SU-DHL-6 (cell line): Measurements from ENCODE around the gene EHHADH.

ENCODE experiments used
- H2AFZ ChIP-seq: fragments of 200-600 bp; sonication (generic); 2 replicates; pipeline ENCODE4 v1.6.1; 2014; ENCODE audit warnings: low read depth, mild to moderate bottlenecking, moderate library complexity, mixed read lengths, antibody characterized with exemption, low read length; ENCODE audit not compliant: severe bottlenecking
- H3F3A ChIP-seq: fragments of 200-600 bp; shearing (Covaris generic); 2 replicates; pipeline ENCODE4 v1.6.0; 2016; ENCODE audit warnings: antibody characterized with exemption, mild to moderate bottlenecking; ENCODE audit not compliant: insufficient read depth
- H3K27ac ChIP-seq: fragments of 200-600 bp; sonication (generic); 2 replicates; pipeline ENCODE4 v1.5.1; 2016; ENCODE audit warnings: low read depth, mild to moderate bottlenecking, low read length, moderate library complexity, mixed read lengths
- H3K27me3 ChIP-seq: fragments of 200-600 bp; sonication (generic), shearing (Covaris generic); 2 replicates; pipeline ENCODE4 v1.6.0; 2014; ENCODE audit warnings: mild to moderate bottlenecking, low read length
- H3K36me3 ChIP-seq: fragments of 200-600 bp; sonication (generic); 2 replicates; pipeline ENCODE4 v1.6.1; 2014; ENCODE audit warnings: mild to moderate bottlenecking, low read length, mixed read lengths
- H3K4me2 ChIP-seq: fragments of 300-600, 200-600 bp; shearing (Covaris generic), sonication (generic); 2 replicates; pipeline ENCODE4 v1.6.0; 2014; ENCODE audit warnings: low read length, low read depth, mild to moderate bottlenecking; ENCODE audit not compliant: poor library complexity, severe bottlenecking
- H3K4me3 ChIP-seq: fragments of 200-600 bp; sonication (generic); 2 replicates; pipeline ENCODE4 v1.5.1; 2014; ENCODE audit warnings: antibody characterized with exemption, low read length, mild to moderate bottlenecking, mixed read lengths; ENCODE audit not compliant: insufficient read depth, poor library complexity, severe bottlenecking
- H3K79me2 ChIP-seq: fragments of 200-600 bp; sonication (generic); 2 replicates; pipeline ENCODE4 v1.6.1; 2014; ENCODE audit warnings: mild to moderate bottlenecking, low read length, moderate library complexity; ENCODE audit not compliant: insufficient read depth
- H3K9ac ChIP-seq: fragments of 200-600 bp; sonication (generic); 2 replicates; pipeline ENCODE4 v1.7.0; 2014; ENCODE audit warnings: mild to moderate bottlenecking, low read length
- H3K9me2 ChIP-seq: fragments of 200-600 bp; sonication (generic); replicated peaks from 2 replicates; pipeline ENCODE4 v1.6.1; 2014; ENCODE audit warnings: low read length; ENCODE audit not compliant: insufficient read depth
- H3K9me3 ChIP-seq: fragments of 200-600 bp; sonication (generic); 2 replicates; pipeline ENCODE4 v1.6.1; 2014; ENCODE audit warnings: low read length, mixed read lengths; ENCODE audit not compliant: insufficient read depth
- H4K20me1 ChIP-seq: fragments of 200-600 bp; sonication (generic); 2 replicates; pipeline ENCODE4 v1.6.1; 2014; ENCODE audit warnings: low read depth, mild to moderate bottlenecking, antibody characterized with exemption, low read length, moderate library complexity, mixed read lengths
- EZH2phosphoT487 ChIP-seq: fragments of 200-600 bp; sonication (generic), shearing (Covaris generic); conservative IDR thresholded peaks from 2 replicates; pipeline ENCODE4 v1.6.1; 2018; ENCODE audit warnings: mild to moderate bottlenecking, antibody characterized with exemption, low read length, moderate library complexity, mixed read lengths
- TF ChIP-seq, protein P1 (sequence below): fragments of 200-600 bp; sonication (generic); IDR thresholded peaks from one replicate; pipeline ENCODE4 v1.5.1; 2017; ENCODE audit warnings: antibody characterized with exemption, mild to moderate bottlenecking, low read length, moderate library complexity; ENCODE audit not compliant: insufficient read depth, poor library complexity, severe bottlenecking

EHHADH gene

DNA sequence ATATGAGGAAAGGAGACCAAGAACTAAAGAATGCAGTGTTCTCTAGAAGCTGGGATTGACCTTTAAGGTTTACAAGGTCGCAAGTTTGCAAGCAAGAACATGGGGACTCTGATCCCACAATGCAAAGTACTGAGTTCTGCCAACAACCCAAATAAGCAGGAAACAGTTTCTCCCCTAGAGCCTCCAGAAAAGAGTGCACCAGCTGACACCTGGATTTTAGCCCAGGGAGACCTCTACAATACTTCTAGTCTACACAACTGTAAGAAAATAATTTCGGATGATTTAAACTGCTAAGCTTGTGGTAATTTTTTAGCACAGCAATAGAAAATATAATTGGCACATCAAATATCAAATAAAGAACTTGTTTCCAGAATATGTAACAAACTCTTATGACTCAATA is 46.4 kb downstream of the EHHADH start:
- peak overlapping the region; percentile 45 for H3K4me2 ChIP-seq
- H3K27ac ChIP-seq, result no peak overlapping the region
- H4K20me1 ChIP-seq, result no peaks in the 10 kb centered on the region
- no peak overlapping the region for H3K9ac ChIP-seq
- no peaks in the 10 kb centered on the region for H3K79me2 ChIP-seq
- H2AFZ ChIP-seq, result peak overlapping the region; percentile 61
- no peak for TF ChIP-seq EZH2phosphoT487
- TF ChIP-seq, protein P1, sequence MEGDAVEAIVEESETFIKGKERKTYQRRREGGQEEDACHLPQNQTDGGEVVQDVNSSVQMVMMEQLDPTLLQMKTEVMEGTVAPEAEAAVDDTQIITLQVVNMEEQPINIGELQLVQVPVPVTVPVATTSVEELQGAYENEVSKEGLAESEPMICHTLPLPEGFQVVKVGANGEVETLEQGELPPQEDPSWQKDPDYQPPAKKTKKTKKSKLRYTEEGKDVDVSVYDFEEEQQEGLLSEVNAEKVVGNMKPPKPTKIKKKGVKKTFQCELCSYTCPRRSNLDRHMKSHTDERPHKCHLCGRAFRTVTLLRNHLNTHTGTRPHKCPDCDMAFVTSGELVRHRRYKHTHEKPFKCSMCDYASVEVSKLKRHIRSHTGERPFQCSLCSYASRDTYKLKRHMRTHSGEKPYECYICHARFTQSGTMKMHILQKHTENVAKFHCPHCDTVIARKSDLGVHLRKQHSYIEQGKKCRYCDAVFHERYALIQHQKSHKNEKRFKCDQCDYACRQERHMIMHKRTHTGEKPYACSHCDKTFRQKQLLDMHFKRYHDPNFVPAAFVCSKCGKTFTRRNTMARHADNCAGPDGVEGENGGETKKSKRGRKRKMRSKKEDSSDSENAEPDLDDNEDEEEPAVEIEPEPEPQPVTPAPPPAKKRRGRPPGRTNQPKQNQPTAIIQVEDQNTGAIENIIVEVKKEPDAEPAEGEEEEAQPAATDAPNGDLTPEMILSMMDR, result no peak
- H3K9me3 ChIP-seq, result no peaks in the 10 kb centered on the region
- no peaks in the 10 kb centered on the region for H3K36me3 ChIP-seq
- no peaks in the 10 kb centered on the region for H3K27me3 ChIP-seq
- H3K4me3 ChIP-seq, result no peak overlapping the region
- no peaks in the 10 kb centered on the region for H3F3A ChIP-seq
- no peaks in the 10 kb centered on the region for H3K9me2 ChIP-seq

DNA sequence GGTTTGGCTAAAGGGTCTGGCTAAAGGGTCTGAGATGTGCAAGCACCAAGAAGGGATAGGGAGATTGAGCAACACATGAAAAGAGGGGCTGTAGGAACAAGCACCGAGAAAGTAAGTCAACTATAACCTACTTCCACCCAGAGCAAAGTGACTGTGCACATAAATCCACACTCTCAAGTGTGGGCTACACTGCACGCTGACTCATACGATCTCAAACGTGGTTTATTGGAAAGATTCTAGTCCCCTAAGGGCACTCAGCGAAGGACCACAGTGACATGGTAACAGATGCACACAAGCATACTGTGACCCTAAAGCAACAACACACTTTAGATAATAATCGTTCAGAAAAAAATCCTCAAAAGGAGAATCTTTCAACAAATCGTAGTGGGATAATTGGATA is 48.0 kb downstream of the EHHADH start:
- Histone ChIP-seq H3F3A (no peaks in the 10 kb centered on the region), H3K27ac (no peak overlapping the region), H3K9me3 (no peaks in the 10 kb centered on the region), H3K36me3 (no peaks in the 10 kb centered on the region), H4K20me1 (no peaks in the 10 kb centered on the region), H3K4me2 (no peak overlapping the region), H3K9ac (no peak overlapping the region), H2AFZ (no peak overlapping the region), H3K79me2 (no peaks in the 10 kb centered on the region), H3K4me3 (no peak overlapping the region), H3K9me2 (no peaks in the 10 kb centered on the region), H3K27me3 (no peaks in the 10 kb centered on the region)
- TF ChIP-seq, protein P1, result no peak
- no peak for TF ChIP-seq EZH2phosphoT487

DNA sequence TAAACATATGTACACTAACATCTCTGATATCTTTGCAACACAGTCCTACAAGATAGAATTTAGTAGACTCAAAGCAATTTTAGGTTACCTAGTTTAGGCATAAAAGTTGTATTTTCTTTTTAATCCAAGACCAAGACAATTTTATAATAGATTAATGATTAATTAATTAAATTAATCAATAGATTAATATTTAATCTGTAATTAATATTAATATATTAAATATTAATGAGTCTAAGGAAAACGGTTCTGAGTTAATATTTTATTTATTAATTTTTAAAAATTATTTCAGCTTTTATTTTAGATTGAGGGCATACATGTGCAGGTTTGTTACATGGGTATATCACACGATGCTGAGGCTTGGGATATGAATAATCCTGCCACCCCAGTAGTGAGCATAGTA is 49.0 kb downstream of the EHHADH start:
- Histone ChIP-seq H3K4me2 (no peak overlapping the region), H3K79me2 (no peaks in the 10 kb centered on the region), H3K27ac (no peak overlapping the region), H3K27me3 (no peaks in the 10 kb centered on the region), H4K20me1 (no peaks in the 10 kb centered on the region), H3K9me2 (no peaks in the 10 kb centered on the region), H2AFZ (no peak overlapping the region), H3K9me3 (no peaks in the 10 kb centered on the region), H3K9ac (no peak overlapping the region), H3F3A (no peaks in the 10 kb centered on the region), H3K4me3 (no peak overlapping the region), H3K36me3 (no peaks in the 10 kb centered on the region)
- TF ChIP-seq, protein P1, result no peak
- TF ChIP-seq EZH2phosphoT487, result no peak
